ENCODE data around the gene MEGF11.

DNA sequence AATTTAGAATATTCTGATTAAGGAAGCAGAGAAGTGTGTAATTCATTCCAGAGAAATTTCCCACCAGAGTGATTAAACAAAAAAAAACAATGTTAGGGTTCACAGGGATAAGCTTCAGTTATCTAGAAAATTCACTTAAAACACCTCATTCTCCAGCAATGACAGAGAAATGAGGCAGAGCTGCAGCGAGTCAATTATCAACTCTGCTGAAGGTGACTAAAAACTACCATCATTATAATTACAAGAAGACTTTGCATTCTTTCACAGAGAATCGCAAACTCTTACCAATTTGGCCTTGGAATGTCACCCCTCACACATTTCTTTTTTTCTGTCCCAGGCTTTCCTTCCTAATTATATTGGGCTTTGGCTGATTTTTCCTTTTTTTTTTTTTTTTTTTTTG lies 267.1 kb downstream of the MEGF11 start:
- no peak for TF ChIP-seq REST (IDR thresholded peaks at IDR 0.05; ENCODE audit: low read depth)
- TF ChIP-seq CEBPB (IDR thresholded peaks at IDR 0.05; ENCODE audit: low read depth) = no peak
- no peak for TF ChIP-seq POLR2A (IDR thresholded peaks at IDR 0.05; ENCODE audit: borderline replicate concordance, extremely low read depth, insufficient read depth, insufficient read length)
- TF ChIP-seq, protein P1, sequence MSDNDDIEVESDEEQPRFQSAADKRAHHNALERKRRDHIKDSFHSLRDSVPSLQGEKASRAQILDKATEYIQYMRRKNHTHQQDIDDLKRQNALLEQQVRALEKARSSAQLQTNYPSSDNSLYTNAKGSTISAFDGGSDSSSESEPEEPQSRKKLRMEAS (IDR thresholded peaks at IDR 0.05) = no peak
- TF ChIP-seq CTCF (IDR thresholded peaks at IDR 0.05 in 2 of 3, conservative IDR thresholded peaks at IDR 0.05 in 1 of 3; ENCODE audit: borderline replicate concordance in 1 of 3, insufficient read depth in 1 of 3, low read depth in 2 of 3, low read length in 2 of 3) = no peak
- TF ChIP-seq SP1 (IDR thresholded peaks at IDR 0.05; ENCODE audit: low read depth) = no peak
- no peak for TF ChIP-seq POLR2AphosphoS5 (IDR thresholded peaks at IDR 0.05; ENCODE audit: low read depth, low read length)
- TF ChIP-seq ELF1 (IDR thresholded peaks at IDR 0.05; ENCODE audit: borderline replicate concordance, low read depth) = no peak
- TF ChIP-seq SRF (IDR thresholded peaks at IDR 0.05; ENCODE audit: low read depth) = no peak
- TF ChIP-seq CBX3 (IDR thresholded peaks at IDR 0.05; ENCODE audit: low read depth) = no peak
- no peak for TF ChIP-seq RAD21 (IDR thresholded peaks at IDR 0.05; ENCODE audit: low read depth)
- no peak for TF ChIP-seq EZH2 (IDR thresholded peaks at IDR 0.05)
